HG02943 (cell line): Measurements from ENCODE around the gene MISP3.

Experiments used
- ATAC-seq: cut with Tn5 transposase; IDR thresholded peaks from one replicate; pipeline ENCODE4 v1.9.1; 2021; ENCODE audit warnings: mild to moderate bottlenecking, low read depth, moderate library complexity; ENCODE audit not compliant: unreplicated experiment

Gene MISP3

GRCh38 chr19:14053032-14053431 is 19.6 kb upstream of the MISP3 start:
- no peak for ATAC-seq

- ATAC-seq: no peak
Observed at GRCh38 chr19:14053500-14053899, 19.1 kb upstream of the MISP3 start.

- ATAC-seq: no peak
Observed at GRCh38 chr19:14054099-14054498, 18.5 kb upstream of the MISP3 start.

GRCh38 chr19:14054721-14055120 is 17.9 kb upstream of the MISP3 start:
- no peak for ATAC-seq

- no peak for ATAC-seq
Observed at GRCh38 chr19:14055396-14055795, 17.2 kb upstream of the MISP3 start.

- no peak for ATAC-seq
Observed at GRCh38 chr19:14056069-14056666, 16.4 kb upstream of the MISP3 start.

- no peak for ATAC-seq
Observed at GRCh38 chr19:14056741-14057356, 15.7 kb upstream of the MISP3 start.

GRCh38 chr19:14058182-14059092 is 14.1 kb upstream of the MISP3 start:
- ATAC-seq: no peak

GRCh38 chr19:14059093-14059480 is 13.5 kb upstream of the MISP3 start:
- ATAC-seq: no peak

GRCh38 chr19:14059652-14060155 is 12.9 kb upstream of the MISP3 start:
- no peak for ATAC-seq

- ATAC-seq: no peak
Observed at GRCh38 chr19:14061081-14061749, 11.4 kb upstream of the MISP3 start.

GRCh38 chr19:14061751-14062557 is 10.6 kb upstream of the MISP3 start, which contains the start of gene PALM3:
TSS of gene PALM3 (minus strand) at chr19:14062076. CDS start at chr19:14061980, 96 bp downstream.
- no peak for ATAC-seq

GRCh38 chr19:14062558-14062855 is 10.1 kb upstream of the MISP3 start:
- no peak for ATAC-seq

GRCh38 chr19:14063105-14063504 is 9.5 kb upstream of the MISP3 start:
- no peak for ATAC-seq

- no peak for ATAC-seq
Observed at GRCh38 chr19:14066134-14066533, 6.5 kb upstream of the MISP3 start.

- ATAC-seq: no peak
Observed at GRCh38 chr19:14070268-14071050, 2.1 kb upstream of the MISP3 start.

- ATAC-seq: no peak
Observed at GRCh38 chr19:14073261-14073924, 807 bp downstream of the MISP3 start.

- ATAC-seq: no peak
Observed at GRCh38 chr19:14073925-14074838, 1.6 kb downstream of the MISP3 start.
